GM12865 (cell line): ENCODE results near the gene BID.

Experiments used
- DNase-seq: peaks from one replicate; pipeline ENCODE4 v3.0.0; 2010; ENCODE audit warnings: low read depth
- H3K4me3 ChIP-seq: 2 replicates; pipeline ENCODE4 v1.5.1; 2011; ENCODE audit warnings: mild to moderate bottlenecking, low read depth, low read length, control low read depth
- CTCF ChIP-seq: IDR thresholded peaks from 2 replicates; pipeline ENCODE4 v1.5.1; 2011; ENCODE audit warnings: low read length, control low read depth, low read depth, inconsistent platforms; ENCODE audit not compliant: insufficient read depth; ENCODE audit errors: missing control alignments

BID gene

GRCh38 chr22:17817511-17818065, 43.3 kb upstream of the BID start:
- H3K4me3 ChIP-seq, result no peak overlapping the region
- TF ChIP-seq CTCF, result no peak
- DNase-seq, result no peak

- no peak for TF ChIP-seq CTCF
- H3K4me3 ChIP-seq, result no peak overlapping the region
- no peak for DNase-seq
Observed at GRCh38 chr22:17817079-17817478, 42.8 kb upstream of the BID start.

- DNase-seq, result no peak
- no peak for TF ChIP-seq CTCF
- H3K4me3 ChIP-seq, result no peak overlapping the region
Observed at GRCh38 chr22:17816649-17817048, 42.4 kb upstream of the BID start.

GRCh38 chr22:17815703-17816254, 41.5 kb upstream of the BID start:
- TF ChIP-seq CTCF, result no peak
- no peak for DNase-seq
- H3K4me3 ChIP-seq, result no peak overlapping the region

GRCh38 chr22:17814830-17815229, 40.6 kb upstream of the BID start:
- no peak for DNase-seq
- TF ChIP-seq CTCF, result no peak
- H3K4me3 ChIP-seq, result no peak overlapping the region

GRCh38 chr22:17814084-17814483, 39.8 kb upstream of the BID start:
- no peak overlapping the region for H3K4me3 ChIP-seq
- TF ChIP-seq CTCF, result no peak
- DNase-seq, result no peak

- no peak for TF ChIP-seq CTCF
- no peak overlapping the region for H3K4me3 ChIP-seq
- DNase-seq, result no peak
Observed at GRCh38 chr22:17811119-17811518, 36.9 kb upstream of the BID start.
